ENCODE results near the gene SUGCT.

- TF ChIP-seq, protein P1, sequence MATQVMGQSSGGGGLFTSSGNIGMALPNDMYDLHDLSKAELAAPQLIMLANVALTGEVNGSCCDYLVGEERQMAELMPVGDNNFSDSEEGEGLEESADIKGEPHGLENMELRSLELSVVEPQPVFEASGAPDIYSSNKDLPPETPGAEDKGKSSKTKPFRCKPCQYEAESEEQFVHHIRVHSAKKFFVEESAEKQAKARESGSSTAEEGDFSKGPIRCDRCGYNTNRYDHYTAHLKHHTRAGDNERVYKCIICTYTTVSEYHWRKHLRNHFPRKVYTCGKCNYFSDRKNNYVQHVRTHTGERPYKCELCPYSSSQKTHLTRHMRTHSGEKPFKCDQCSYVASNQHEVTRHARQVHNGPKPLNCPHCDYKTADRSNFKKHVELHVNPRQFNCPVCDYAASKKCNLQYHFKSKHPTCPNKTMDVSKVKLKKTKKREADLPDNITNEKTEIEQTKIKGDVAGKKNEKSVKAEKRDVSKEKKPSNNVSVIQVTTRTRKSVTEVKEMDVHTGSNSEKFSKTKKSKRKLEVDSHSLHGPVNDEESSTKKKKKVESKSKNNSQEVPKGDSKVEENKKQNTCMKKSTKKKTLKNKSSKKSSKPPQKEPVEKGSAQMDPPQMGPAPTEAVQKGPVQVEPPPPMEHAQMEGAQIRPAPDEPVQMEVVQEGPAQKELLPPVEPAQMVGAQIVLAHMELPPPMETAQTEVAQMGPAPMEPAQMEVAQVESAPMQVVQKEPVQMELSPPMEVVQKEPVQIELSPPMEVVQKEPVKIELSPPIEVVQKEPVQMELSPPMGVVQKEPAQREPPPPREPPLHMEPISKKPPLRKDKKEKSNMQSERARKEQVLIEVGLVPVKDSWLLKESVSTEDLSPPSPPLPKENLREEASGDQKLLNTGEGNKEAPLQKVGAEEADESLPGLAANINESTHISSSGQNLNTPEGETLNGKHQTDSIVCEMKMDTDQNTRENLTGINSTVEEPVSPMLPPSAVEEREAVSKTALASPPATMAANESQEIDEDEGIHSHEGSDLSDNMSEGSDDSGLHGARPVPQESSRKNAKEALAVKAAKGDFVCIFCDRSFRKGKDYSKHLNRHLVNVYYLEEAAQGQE (IDR thresholded peaks at IDR 0.05; ENCODE audit: low read depth), result no peak
- TF ChIP-seq YY1 (IDR thresholded peaks at IDR 0.05; ENCODE audit: low read depth) (no peak), FOXM1 (IDR thresholded peaks at IDR 0.05; ENCODE audit: borderline replicate concordance, low read depth) (no peak), CREB1 (IDR thresholded peaks at IDR 0.05; ENCODE audit: low read depth) (no peak), RAD21 (IDR thresholded peaks at IDR 0.05; ENCODE audit: low read depth) (no peak), EP300 (IDR thresholded peaks at IDR 0.05; ENCODE audit: borderline replicate concordance) (no peak), USF1 (IDR thresholded peaks at IDR 0.05) (no peak), CEBPB (IDR thresholded peaks at IDR 0.05) (no peak), TEAD4 (IDR thresholded peaks at IDR 0.05) (no peak), EGR1 (IDR thresholded peaks at IDR 0.05) (no peak)
- TF ChIP-seq, protein P2, sequence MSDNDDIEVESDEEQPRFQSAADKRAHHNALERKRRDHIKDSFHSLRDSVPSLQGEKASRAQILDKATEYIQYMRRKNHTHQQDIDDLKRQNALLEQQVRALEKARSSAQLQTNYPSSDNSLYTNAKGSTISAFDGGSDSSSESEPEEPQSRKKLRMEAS (IDR thresholded peaks at IDR 0.05), result no peak
These were observed 265.7 kb downstream of the SUGCT start for GRCh38 chr7:40400525-40400924.

All from Ishikawa (cell line).